Endothelial cell of umbilical vein (primary cell): ENCODE measurements around the gene MYLK2.

Experiments
- EZH2 ChIP-seq: IDR thresholded peaks from 2 replicates; pipeline ENCODE4 v1.6.1; 2012; ENCODE audit warnings: borderline replicate concordance, low read depth, mild to moderate bottlenecking, moderate library complexity, low read length, inconsistent platforms; ENCODE audit not compliant: severe bottlenecking
- FOS ChIP-seq: IDR thresholded peaks from 2 replicates; pipeline ENCODE4 v1.6.1; 2011; ENCODE audit warnings: mild to moderate bottlenecking, low read length, moderate library complexity, borderline replicate concordance; ENCODE audit not compliant: insufficient read depth
- GATA2 ChIP-seq: IDR thresholded peaks from 2 replicates; pipeline ENCODE4 v1.7.0; 2011; ENCODE audit warnings: low read depth, mild to moderate bottlenecking, moderate library complexity, mixed read lengths, low read length; ENCODE audit not compliant: insufficient read length, insufficient read depth
- JUN ChIP-seq: IDR thresholded peaks from 2 replicates; pipeline ENCODE4 v1.6.1; 2011; ENCODE audit warnings: borderline replicate concordance, low read depth; ENCODE audit not compliant: insufficient read length, insufficient read depth
- POLR2A ChIP-seq: IDR thresholded peaks from 2 replicates; pipeline ENCODE4 v1.6.1; 2012; ENCODE audit warnings: low read depth, mild to moderate bottlenecking, control low read depth, low read length
- POLR2AphosphoS5 ChIP-seq: IDR thresholded peaks from 2 replicates; pipeline ENCODE4 v1.6.1; 2012; ENCODE audit warnings: low read depth, mild to moderate bottlenecking, control low read depth, low read length, moderate library complexity; ENCODE audit not compliant: insufficient read depth
- TF ChIP-seq, protein P1 (sequence below), 2 donors: IDR thresholded peaks; 1 replicate in 1 of 2; 2 replicates in 1 of 2; pipeline ENCODE4 v1.5.1; 2011; ENCODE audit warnings: low read length in 2 of 2, mild to moderate bottlenecking in 2 of 2, moderate library complexity in 2 of 2, control low read depth in 1 of 2, inconsistent platforms in 1 of 2, low read depth in 1 of 2; ENCODE audit not compliant: insufficient read depth in 1 of 2; ENCODE audit errors: extremely low read depth in 1 of 2
- TF ChIP-seq, protein P2 (sequence below): IDR thresholded peaks from 2 replicates; pipeline ENCODE4 v1.6.1; 2011; ENCODE audit not compliant: insufficient read depth, insufficient read length

DNA sequence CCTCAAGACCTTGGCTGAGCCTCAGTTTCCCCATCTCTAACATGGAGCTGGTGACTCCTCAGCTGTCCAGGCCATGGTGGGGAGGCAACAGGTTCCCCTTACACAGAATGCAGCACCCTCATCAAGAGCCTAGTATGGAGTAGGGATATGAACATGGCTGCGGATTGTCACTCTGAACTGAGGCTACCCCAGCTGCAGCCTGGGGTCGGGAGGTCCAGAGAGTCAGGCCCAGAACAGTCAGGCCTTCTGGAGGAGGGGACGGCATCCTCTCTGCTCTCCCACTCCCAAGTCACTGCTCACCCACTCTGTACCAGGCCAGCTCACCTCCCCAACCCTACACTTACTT is 27.6 kb downstream of the MYLK2 start:
- TF ChIP-seq, protein P1, sequence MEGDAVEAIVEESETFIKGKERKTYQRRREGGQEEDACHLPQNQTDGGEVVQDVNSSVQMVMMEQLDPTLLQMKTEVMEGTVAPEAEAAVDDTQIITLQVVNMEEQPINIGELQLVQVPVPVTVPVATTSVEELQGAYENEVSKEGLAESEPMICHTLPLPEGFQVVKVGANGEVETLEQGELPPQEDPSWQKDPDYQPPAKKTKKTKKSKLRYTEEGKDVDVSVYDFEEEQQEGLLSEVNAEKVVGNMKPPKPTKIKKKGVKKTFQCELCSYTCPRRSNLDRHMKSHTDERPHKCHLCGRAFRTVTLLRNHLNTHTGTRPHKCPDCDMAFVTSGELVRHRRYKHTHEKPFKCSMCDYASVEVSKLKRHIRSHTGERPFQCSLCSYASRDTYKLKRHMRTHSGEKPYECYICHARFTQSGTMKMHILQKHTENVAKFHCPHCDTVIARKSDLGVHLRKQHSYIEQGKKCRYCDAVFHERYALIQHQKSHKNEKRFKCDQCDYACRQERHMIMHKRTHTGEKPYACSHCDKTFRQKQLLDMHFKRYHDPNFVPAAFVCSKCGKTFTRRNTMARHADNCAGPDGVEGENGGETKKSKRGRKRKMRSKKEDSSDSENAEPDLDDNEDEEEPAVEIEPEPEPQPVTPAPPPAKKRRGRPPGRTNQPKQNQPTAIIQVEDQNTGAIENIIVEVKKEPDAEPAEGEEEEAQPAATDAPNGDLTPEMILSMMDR (IDR thresholded peaks at IDR 0.05; ENCODE audit: extremely low read depth in 1 of 2, insufficient read depth in 1 of 2, low read depth in 1 of 2, low read length in 2 of 2): no peak
- TF ChIP-seq POLR2AphosphoS5 (no peak), FOS (no peak), JUN (no peak), EZH2 (no peak), POLR2A (no peak), GATA2 (no peak)
- TF ChIP-seq, protein P2, sequence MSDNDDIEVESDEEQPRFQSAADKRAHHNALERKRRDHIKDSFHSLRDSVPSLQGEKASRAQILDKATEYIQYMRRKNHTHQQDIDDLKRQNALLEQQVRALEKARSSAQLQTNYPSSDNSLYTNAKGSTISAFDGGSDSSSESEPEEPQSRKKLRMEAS: no peak
